ENCODE measurements around the gene TXNDC5.
"Not testable (repeated sequence)": the region's sequence is repeated elsewhere in the genome, so short reads cannot be mapped to it uniquely, and the experiment has no call there.

TXNDC5 gene

DNA sequence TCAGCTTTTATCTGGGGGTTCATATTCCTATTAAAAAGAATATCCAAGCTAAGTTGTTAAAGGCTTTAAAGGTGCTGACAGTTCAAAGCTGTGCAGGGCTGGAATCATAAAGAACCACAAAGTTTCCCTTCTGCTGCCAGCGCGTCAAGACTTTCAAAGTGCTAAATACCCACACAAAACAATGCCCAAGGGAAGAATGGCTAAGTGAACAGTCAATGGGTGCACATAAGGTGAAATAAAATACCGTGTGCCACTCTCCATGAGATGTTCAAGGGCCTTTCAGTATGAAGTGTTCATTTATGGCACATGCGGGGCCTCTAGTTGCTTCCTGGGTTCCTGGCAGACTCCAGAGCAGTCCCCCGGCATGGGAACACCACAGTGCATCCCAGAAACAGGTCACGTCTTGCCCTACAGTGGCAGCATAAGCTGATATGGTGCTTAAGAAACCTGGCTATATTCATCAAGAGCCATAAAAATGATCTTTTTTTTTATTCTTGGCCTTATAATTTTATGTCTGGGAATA is 14.1 kb downstream of the TXNDC5 start:
- DNase-seq (ENCODE audit: low spot score in 2 of 2) (no peak), ATAC-seq (ENCODE audit: low read depth) (no peak)
- Mint-ChIP-seq H3K4me3 (no peak overlapping the region), H3K4me1 (peaks cover 24% of the 10 kb centered on the region), H3K9me3 (no peaks in the 10 kb centered on the region), H3K27ac (no peak overlapping the region), H3K27me3 (no peaks in the 10 kb centered on the region), H3K36me3 (peaks cover 48% of the 10 kb centered on the region)

DNA sequence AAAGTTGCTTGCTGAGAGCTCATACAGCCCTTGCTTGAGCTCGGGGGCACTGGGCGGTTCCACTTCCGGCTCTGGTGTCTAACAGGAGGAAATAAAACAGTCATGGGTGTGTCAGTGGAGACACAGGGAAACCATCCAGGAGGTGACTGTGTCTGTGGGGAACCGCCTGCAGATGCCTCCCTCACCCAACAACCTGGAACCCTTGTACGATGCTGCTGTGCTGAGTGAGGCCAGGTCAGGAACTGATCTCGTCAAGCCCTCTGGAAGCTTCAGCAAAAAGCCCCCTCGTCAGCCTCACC is 15.5 kb downstream of the TXNDC5 start:
- Mint-ChIP-seq H3K27ac (no peak overlapping the region), H3K27me3 (no peaks in the 10 kb centered on the region), H3K9me3 (no peaks in the 10 kb centered on the region), H3K4me1 (peaks cover 13% of the 10 kb centered on the region), H3K36me3 (peaks cover 40% of the 10 kb centered on the region), H3K4me3 (no peak overlapping the region)
- ATAC-seq (ENCODE audit: low read depth) (no peak), DNase-seq (ENCODE audit: low spot score in 2 of 2) (no peak)

DNA sequence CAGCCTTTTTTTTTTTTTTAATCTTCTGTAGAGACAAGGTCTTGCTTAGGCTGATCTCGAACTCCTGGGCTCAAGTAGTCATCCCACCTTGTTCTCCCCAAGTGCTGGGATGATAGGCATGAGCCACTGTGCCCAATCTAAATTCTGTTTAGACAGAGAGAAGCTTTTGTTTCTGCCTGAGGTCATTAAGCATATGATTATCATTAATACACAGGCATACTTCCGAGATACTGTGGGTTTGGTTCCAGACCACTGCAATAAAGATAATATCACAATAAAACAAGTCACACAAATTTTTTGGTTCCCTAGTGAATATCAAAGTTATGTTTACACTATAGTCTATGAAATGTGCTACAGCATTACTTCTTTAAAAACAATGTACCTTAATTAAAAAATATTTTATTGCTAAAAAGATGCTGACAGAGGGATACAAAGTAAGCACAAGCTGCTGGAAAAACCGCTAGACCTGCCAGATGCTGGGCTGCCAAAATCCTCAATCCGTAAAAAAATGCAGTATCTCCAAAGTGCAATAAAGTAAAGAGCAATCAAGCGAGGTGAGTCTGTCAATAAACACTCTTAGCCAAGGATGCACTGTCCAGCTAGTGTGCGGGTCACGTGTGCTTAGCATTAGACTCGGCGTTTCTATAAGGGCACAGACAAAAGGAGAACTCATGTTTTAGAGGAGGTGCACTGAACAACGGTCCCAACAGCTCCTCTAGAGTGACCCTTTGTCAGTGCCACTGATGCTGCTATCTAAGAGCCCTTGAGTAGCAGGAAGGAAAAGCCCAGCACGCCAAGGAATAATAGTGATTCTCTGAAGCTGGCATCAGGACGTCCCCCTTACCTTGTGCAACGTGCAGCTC is 16.1 kb downstream of the TXNDC5 start:
- Mint-ChIP-seq H3K9me3 (no peaks in the 10 kb centered on the region), H3K36me3 (peaks cover 40% of the 10 kb centered on the region), H3K4me1 (peaks cover 13% of the 10 kb centered on the region)

DNA sequence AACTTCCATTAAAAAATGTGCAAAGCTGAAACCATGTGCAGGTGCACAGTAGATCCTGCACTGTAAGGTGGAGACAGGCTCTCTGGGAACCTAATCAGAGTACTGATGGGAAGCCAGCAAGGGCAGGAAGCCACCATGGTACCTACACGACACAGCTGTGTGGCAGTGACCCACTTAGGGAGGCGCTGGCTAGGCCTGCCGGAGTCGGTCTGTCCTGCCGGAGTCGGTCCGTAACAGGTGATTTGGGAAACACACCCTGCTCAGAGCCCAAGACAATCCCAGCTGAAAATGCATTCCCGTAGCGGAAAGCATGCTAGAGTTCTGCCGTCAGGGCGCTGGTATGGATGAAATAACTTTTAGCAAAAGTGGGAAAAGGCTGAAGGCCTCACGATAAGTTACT is 17.2 kb downstream of the TXNDC5 start:
- H3K4me1 Mint-ChIP-seq = peaks cover 9% of the 10 kb centered on the region
- no peaks in the 10 kb centered on the region for H3K9me3 Mint-ChIP-seq
- ATAC-seq (ENCODE audit: low read depth) (no peak), DNase-seq (ENCODE audit: low spot score in 2 of 2) (no peak)
- H3K27ac Mint-ChIP-seq = no peak overlapping the region
- no peaks in the 10 kb centered on the region for H3K27me3 Mint-ChIP-seq
- no peak overlapping the region for H3K4me3 Mint-ChIP-seq
- H3K36me3 Mint-ChIP-seq = peaks cover 37% of the 10 kb centered on the region

More for the DNA sequence above, 16.1 kb downstream of the TXNDC5 start:
- ATAC-seq (ENCODE audit: low read depth) (no peak), DNase-seq (ENCODE audit: low spot score in 2 of 2) (no peak)
- no peak overlapping the region for H3K27ac Mint-ChIP-seq
- no peak overlapping the region for H3K4me3 Mint-ChIP-seq
- H3K27me3 Mint-ChIP-seq = no peaks in the 10 kb centered on the region

DNA sequence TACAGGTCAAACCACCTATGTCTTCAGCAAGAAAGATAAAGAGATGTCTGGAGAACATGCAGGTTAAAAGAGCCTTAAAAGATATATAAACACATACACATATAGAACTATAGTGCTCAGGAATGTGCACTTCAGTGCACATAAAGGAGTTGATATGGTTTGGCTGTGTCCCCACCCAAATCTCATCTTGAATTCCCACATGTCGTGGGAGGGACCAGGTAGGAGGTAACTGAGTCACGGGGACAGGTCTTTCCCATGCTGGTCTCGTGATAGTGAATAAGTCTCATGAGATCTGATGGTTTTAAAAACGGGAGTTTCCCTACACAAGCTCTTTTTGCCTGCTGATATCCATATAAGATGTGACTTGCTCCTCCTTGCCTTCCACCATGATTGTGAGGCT is 18.2 kb downstream of the TXNDC5 start:
- H3K4me3 Mint-ChIP-seq; H3K9me3 Mint-ChIP-seq; H3K27ac Mint-ChIP-seq; DNase-seq (ENCODE audit: low spot score in 2 of 2); H3K4me1 Mint-ChIP-seq; H3K27me3 Mint-ChIP-seq; ATAC-seq (ENCODE audit: low read depth): not testable (repeated sequence)
- H3K36me3 Mint-ChIP-seq = peaks cover 37% of the 10 kb centered on the region

DNA sequence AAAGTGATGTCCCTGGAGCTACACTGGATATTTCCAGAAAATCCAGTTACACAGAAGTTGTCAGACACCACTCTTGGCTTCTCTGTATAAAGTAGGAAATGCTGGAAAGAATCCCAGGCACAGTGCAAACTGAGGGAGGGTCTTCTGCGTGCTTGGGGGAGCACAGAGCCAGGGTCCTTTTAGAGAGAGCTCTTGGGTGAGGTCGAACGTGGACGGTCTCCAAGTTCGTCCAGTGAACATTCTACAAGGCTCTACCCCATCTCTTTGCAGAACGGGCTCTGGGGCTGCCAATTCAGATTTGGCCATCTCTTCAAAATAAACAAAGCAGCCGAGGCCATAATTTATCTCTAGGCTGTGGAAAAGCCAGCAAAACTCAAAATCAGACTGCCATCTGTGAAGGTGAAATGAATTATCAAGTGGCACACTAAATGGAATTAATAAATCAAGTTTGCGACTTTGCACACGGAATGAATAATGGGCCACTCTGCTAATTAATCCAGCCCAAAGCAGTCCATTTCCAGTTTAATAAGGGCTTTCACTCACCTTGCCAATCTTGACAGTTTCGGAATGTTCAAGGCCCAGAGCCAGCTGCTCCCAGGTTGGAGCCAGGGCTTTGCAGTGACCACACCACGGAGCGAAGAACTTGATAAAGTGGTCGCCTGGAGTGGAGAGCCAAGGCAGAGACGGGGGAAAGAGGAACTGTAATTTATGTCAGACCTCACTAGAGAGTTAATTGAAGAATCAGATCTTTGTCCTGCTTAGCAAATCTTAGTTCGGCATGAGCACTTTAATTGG is 19.3 kb downstream of the TXNDC5 start:
- no peaks in the 10 kb centered on the region for H3K27me3 Mint-ChIP-seq
- ATAC-seq (ENCODE audit: low read depth) (no peak), DNase-seq (ENCODE audit: low spot score in 2 of 2) (no peak)
- H3K4me1 Mint-ChIP-seq = peaks cover 5% of the 10 kb centered on the region
- H3K4me3 Mint-ChIP-seq = no peak overlapping the region
- H3K9me3 Mint-ChIP-seq = no peaks in the 10 kb centered on the region
- peaks cover 39% of the 10 kb centered on the region for H3K36me3 Mint-ChIP-seq
- H3K27ac Mint-ChIP-seq = no peak overlapping the region

DNA sequence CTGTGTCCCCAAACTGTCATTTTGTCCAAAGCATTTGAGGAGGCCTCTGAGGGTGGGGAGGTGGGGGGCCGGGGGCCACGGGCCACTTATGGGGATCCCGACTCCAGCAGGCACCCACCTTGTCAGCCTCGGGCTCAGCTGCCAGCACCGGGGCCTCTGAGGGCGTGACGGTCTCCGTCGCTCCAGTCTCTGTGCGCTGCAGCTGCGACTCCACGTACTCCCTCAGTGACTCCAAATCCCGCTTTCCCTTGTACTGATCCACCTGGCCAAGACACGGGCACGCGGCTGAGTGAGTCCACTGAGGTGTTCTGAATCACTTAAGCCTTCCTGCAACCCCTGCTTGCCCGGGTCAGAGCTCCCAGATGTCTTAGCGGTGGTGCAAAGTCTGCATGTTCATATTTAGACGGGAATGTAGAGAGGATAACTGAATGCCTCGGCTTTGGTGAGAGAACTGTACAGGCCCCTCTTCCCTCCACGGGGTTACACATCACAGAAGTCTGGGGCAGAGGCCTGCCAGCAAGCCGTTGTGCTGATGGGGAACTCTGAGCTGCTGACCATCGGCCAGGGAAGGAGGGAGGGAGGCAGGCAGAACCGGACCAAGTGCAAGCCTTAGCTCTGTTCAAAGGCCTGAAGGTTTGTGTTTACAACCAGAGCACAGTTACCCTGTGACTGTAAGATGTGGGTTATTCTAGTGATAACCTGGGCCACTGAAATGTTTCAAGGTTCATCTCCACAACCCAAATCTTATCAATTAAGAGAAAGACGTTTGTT is 21.8 kb downstream of the TXNDC5 start:
- DNase-seq (ENCODE audit: low spot score in 2 of 2) (no peak), ATAC-seq (ENCODE audit: low read depth) (no peak)
- H3K4me1 Mint-ChIP-seq = peaks cover 2% of the 10 kb centered on the region
- H3K36me3 Mint-ChIP-seq = peaks cover 52% of the 10 kb centered on the region
- no peak overlapping the region for H3K27ac Mint-ChIP-seq
- no peaks in the 10 kb centered on the region for H3K27me3 Mint-ChIP-seq
- no peak overlapping the region for H3K4me3 Mint-ChIP-seq
- no peaks in the 10 kb centered on the region for H3K9me3 Mint-ChIP-seq

DNA sequence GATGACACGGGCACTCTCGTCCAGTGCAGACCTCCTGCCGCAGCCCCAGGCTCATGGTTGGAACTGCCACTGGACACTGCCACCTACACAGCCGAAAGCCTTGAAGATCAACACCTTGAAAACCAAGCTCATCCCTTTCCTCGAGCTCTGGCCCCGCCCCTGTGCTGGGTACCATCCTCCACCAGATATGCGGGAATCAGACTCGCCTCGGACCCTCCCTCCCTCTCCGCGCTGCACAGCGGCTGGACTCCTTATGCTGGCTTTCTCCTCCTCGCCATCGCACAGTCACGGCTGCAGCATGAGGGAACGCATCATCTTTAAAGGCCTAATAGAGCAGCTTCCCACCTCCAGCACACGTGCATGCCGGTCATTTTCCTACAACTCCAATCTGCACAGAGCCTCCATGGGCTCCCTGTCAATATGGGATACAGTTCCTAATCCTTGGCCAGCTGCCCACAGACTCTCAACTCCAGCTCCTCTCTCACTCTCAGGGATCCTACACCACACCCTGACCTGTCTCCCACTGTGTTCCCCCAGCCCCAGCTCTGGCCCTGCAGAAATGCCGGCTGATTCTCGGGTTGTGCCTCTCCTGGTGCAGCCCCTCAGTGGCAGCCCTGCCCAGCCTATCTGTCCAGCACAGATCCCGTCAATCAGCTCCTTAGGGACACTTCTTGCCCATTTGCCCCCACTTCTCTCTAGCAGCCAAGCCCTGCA is 23.2 kb downstream of the TXNDC5 start:
- Mint-ChIP-seq H3K9me3 (no peaks in the 10 kb centered on the region), H3K4me1 (peaks cover 2% of the 10 kb centered on the region), H3K27me3 (no peaks in the 10 kb centered on the region), H3K4me3 (no peak overlapping the region), H3K27ac (peak overlapping the region; percentile 56), H3K36me3 (peaks cover 61% of the 10 kb centered on the region)
- no peak for ATAC-seq (ENCODE audit: low read depth)
- no peak for DNase-seq (ENCODE audit: low spot score in 2 of 2)

DNA sequence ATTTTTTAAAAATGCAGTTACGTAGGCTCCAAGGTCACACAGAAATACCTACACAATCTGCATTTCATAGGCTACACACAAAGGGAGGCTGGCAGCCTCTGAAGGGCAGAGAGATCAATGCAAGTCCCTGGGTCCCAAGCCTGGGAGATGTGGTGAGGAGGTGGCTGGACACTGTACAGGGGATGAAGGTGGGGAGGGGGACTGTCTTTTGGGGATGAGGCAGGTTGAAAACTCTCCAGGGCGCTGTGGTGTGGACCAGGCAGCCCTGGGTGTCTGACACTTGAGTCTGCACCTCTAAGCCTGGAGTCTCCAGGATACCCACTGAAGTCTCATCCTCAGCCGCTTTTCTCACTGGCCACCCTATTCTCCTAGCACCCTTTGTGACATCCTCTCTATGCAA is 24.5 kb downstream of the TXNDC5 start:
- Mint-ChIP-seq H3K36me3 (peaks cover 59% of the 10 kb centered on the region), H3K27ac (no peak overlapping the region), H3K4me3 (no peak overlapping the region), H3K27me3 (no peaks in the 10 kb centered on the region), H3K9me3 (no peaks in the 10 kb centered on the region), H3K4me1 (peaks cover 2% of the 10 kb centered on the region)
- ATAC-seq (ENCODE audit: low read depth) (no peak), DNase-seq (ENCODE audit: low spot score in 2 of 2) (no peak)

DNA sequence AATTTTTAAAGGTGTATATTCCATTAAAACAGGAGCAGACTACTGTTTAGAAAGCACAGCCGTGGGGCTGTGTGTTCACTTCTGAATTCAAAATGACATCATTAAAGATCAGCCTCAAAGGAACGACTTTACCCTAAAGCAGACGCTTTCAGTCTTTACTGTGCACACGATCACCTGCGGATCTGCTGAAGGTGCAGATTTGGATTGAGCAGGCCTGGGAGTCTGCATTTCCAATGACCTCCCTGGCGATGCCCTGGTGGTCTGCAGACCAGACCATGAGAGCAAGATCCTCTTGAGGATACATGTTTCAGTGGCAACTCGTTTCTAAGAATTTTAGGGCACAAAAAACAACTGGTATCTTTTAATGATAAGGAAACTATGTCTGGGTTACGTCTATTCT is 27.2 kb downstream of the TXNDC5 start:
- no peaks in the 10 kb centered on the region for H3K9me3 Mint-ChIP-seq
- peaks cover 2% of the 10 kb centered on the region for H3K4me1 Mint-ChIP-seq
- H3K27me3 Mint-ChIP-seq = no peaks in the 10 kb centered on the region
- H3K27ac Mint-ChIP-seq = no peak overlapping the region
- DNase-seq (ENCODE audit: low spot score in 2 of 2) = no peak
- H3K36me3 Mint-ChIP-seq = peaks cover 61% of the 10 kb centered on the region
- no peak for ATAC-seq (ENCODE audit: low read depth)
- no peak overlapping the region for H3K4me3 Mint-ChIP-seq

DNA sequence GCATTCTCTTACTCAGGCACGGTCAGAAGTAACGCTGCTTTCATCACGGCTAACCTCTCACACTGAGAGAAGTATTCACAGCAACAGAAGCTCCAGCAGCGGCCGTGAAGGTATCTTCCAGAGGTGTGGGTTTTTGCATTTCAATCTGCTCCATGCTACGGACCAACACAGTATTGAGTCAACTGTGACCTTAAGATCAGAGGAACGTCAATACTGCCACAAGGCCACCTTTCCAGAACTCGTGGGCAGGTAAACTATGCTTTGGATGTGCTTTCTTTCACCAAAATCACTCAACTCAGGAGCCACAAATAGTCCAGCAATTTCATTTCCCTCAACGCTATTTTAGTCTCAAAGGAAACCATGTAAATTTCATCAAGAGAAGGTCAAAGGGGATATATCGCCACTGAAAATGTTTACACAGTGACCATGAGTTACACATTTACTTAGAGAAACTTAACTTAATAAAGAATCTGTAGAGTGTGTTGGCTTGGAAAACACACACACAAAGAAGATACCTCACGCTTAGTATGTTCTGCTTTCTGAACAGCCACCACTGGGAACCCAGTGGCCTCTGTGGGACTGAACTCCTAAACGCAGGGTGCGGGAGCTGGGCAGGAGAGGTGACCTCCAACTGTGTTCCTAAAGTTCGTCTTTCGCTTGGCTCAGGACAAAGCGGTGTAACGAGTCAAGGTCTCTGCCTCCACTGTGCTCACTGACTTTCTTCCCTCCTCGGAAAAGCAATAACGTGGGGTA is 27.9 kb downstream of the TXNDC5 start:
- H3K27me3 Mint-ChIP-seq = no peaks in the 10 kb centered on the region
- DNase-seq (ENCODE audit: low spot score in 2 of 2) = no peak
- H3K9me3 Mint-ChIP-seq = no peaks in the 10 kb centered on the region
- no peak overlapping the region for H3K4me3 Mint-ChIP-seq
- H3K4me1 Mint-ChIP-seq = peaks cover 1% of the 10 kb centered on the region
- no peak overlapping the region for H3K27ac Mint-ChIP-seq
- no peak for ATAC-seq (ENCODE audit: low read depth)
- peaks cover 57% of the 10 kb centered on the region for H3K36me3 Mint-ChIP-seq

DNA sequence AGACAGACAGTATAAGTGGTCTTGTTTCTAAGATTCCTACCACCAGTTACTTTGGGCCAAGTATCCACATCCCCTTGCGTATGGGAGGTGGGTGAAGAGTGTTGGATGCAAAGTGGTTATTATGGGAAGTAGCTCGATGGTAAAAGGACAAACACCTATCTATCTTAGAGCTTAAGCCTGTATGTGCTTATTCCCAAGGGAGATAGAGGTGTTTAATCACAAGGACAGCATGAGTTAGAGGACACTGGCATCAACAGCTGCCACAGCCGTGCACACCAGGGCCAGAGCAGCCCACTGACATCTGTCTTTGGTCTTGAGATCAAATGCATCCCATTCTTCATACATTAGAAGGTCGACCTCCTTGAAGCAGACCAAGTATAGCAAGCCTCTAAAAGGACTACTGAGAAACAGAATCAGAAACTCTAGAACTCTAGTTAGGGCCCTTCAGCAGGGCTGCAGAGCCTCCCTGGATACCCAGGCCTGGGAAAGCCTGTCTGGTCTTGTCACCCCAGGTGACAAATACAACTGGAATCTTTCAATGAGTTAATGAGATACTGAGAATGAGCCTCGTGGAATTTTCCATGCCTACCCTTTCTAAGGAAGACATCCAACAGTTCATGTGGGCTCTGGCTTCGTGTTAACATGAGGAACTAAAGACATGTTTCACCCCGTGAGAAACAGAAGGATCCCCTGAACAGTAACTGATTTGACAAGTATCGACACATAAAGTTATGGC is 28.7 kb downstream of the TXNDC5 start:
- Mint-ChIP-seq H3K36me3 (peaks cover 53% of the 10 kb centered on the region), H3K4me3 (no peak overlapping the region), H3K4me1 (no peaks in the 10 kb centered on the region), H3K9me3 (no peaks in the 10 kb centered on the region), H3K27me3 (no peaks in the 10 kb centered on the region), H3K27ac (no peak overlapping the region)
- ATAC-seq (ENCODE audit: low read depth) (no peak), DNase-seq (ENCODE audit: low spot score in 2 of 2) (no peak)

Measured in memory B cell (primary cell).